Measurements from ENCODE around the gene PIAS2.

Gene PIAS2

DNA sequence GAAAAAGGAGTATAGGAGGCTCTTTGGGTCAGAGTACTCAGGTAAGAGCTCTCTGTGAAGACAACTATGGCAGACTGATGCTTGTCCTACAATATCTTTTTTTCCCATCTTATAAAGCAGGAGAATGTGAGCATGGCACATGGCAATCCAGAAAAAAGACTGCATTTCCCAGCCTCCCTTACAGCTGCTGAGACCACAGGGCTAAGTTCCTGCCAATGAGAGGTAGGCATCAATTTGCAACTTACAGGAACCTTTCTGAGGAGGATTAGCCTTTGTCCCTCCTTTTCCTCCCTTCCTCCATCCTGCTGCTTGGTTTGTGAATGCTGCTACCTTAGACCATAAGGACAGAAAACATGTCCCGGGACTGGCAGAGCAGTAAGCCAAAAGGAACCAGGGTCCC is 122.7 kb downstream of the PIAS2 start:
- H3K4me3 ChIP-seq (ENCODE audit: control insufficient read depth, low read depth, low read length) = no peak overlapping the region
- TF ChIP-seq, protein P1, sequence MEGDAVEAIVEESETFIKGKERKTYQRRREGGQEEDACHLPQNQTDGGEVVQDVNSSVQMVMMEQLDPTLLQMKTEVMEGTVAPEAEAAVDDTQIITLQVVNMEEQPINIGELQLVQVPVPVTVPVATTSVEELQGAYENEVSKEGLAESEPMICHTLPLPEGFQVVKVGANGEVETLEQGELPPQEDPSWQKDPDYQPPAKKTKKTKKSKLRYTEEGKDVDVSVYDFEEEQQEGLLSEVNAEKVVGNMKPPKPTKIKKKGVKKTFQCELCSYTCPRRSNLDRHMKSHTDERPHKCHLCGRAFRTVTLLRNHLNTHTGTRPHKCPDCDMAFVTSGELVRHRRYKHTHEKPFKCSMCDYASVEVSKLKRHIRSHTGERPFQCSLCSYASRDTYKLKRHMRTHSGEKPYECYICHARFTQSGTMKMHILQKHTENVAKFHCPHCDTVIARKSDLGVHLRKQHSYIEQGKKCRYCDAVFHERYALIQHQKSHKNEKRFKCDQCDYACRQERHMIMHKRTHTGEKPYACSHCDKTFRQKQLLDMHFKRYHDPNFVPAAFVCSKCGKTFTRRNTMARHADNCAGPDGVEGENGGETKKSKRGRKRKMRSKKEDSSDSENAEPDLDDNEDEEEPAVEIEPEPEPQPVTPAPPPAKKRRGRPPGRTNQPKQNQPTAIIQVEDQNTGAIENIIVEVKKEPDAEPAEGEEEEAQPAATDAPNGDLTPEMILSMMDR (conservative IDR thresholded peaks at IDR 0.05; ENCODE audit: control insufficient read depth, insufficient read depth, low read depth, low read length) = no peak
- no peak for DNase-seq (ENCODE audit: low read depth)

DNA sequence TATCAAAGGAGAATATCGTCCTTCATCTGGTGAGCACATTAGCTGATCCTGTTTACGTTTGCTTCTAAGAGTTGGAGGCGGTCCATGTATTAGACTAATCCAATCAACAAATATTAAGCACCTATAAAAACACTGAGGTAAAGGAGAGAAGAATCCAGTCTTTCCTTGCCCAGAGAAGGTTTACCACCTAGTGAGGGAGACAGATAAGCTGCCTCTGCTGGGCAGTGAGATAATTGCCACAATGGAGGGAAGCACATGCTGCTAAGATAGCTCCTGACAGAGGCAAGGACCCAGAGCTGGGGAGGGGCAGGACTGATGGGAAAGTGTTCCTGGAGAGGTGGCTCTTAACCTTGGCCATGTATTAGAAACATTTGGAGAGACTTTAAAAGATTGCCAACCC is 123.7 kb downstream of the PIAS2 start:
- TF ChIP-seq, protein P1 (conservative IDR thresholded peaks at IDR 0.05; ENCODE audit: control insufficient read depth, insufficient read depth, low read depth, low read length) = peak; percentile 9

DNA sequence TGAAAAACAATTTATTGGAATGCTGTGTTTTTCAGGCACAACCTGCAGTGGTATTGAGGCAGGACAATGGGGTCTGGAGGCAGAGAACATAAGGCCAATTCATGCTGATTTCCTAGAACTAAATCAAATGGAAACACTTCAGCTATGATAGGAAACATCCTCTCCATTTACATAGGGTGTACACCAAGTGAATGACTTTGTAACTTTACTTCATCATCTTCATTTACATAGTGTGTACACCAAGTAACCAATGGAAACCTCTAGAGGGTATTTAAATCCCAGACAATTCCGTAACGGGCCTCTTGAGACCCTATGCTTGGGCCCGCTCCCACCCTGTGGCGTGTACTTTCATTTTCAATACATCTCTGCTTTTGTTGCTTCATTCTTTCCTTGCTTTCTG is 128.2 kb downstream of the PIAS2 start:
- TF ChIP-seq, protein P1 (conservative IDR thresholded peaks at IDR 0.05; ENCODE audit: control insufficient read depth, insufficient read depth, low read depth, low read length) = no peak
- no peak for DNase-seq (ENCODE audit: low read depth)
- no peak overlapping the region for H3K4me3 ChIP-seq (ENCODE audit: control insufficient read depth, low read depth, low read length)

More for the DNA sequence above, 123.7 kb downstream of the PIAS2 start:
- no peak for DNase-seq (ENCODE audit: low read depth)
- H3K4me3 ChIP-seq (ENCODE audit: control insufficient read depth, low read depth, low read length) = no peak overlapping the region

DNA sequence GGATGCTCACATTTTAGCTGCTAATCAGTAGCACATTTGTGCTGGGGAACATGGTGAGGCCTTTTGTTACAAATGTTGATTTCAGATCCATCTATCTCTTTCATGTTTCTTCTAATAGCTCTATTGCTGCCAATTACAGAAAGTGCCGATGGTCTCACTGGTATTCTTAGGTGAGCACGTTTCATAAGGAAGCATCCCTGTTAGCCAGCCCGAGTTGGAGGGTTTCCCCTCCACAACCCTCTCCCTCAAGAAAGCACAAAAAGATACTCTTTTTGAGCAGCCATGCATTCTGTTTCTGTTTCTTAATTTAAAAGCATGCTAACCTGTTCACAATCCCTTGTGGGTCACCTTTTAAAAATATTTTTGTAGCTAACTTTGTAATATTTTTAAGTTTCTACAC is 129.6 kb downstream of the PIAS2 start:
- no peak overlapping the region for H3K4me3 ChIP-seq (ENCODE audit: control insufficient read depth, low read depth, low read length)

DNA sequence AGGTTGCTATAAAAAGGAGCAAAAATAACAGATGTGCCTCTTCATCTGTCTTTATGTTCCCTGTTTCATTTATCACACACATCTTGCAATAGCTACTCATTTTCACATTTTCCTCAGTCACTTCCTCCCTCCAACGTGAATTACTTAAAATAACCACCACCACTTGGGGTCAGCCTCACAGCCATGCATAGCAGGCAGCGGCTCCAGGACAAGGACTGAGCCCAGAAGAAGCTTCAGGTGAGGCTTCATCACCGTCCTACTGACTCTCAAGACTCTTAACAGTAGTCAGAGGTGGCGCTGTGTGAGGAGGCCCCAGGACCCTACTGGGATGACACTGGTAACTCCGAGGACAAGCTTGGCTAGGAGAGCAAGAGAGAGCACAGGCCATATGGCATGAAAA is 144.9 kb downstream of the PIAS2 start:
- no peak overlapping the region for H3K4me3 ChIP-seq (ENCODE audit: control insufficient read depth, low read depth, low read length)
- no peak for DNase-seq (ENCODE audit: low read depth)
- TF ChIP-seq, protein P1 (conservative IDR thresholded peaks at IDR 0.05; ENCODE audit: control insufficient read depth, insufficient read depth, low read depth, low read length) = no peak

More for the DNA sequence above, 129.6 kb downstream of the PIAS2 start:
- no peak for DNase-seq (ENCODE audit: low read depth)
- TF ChIP-seq, protein P1 (conservative IDR thresholded peaks at IDR 0.05; ENCODE audit: control insufficient read depth, insufficient read depth, low read depth, low read length) = no peak

DNA sequence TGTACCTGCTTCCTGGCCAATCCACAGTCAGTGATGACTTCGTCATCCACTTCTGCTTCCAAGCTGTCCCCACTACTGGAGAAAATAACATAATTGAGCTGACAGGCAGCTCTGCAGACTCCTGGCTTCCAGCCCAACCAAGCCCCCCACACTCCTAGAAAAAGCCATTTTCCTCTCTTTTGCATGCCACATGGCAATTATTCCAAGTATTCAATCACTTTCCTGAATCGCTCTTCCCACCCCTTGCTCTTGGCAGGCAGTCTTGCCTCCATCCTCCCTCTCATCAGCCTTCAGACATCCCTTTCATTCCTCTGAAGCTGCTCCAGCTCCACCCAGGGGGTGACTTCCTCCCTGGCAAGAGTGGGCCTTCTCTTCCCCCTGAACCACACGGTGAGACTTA is 146.2 kb downstream of the PIAS2 start:
- DNase-seq (ENCODE audit: low read depth) = no peak

More for the DNA sequence above, 146.2 kb downstream of the PIAS2 start:
- no peak overlapping the region for H3K4me3 ChIP-seq (ENCODE audit: control insufficient read depth, low read depth, low read length)
- TF ChIP-seq, protein P1 (conservative IDR thresholded peaks at IDR 0.05; ENCODE audit: control insufficient read depth, insufficient read depth, low read depth, low read length) = no peak

All from fibroblast of mammary gland (primary cell).